ENCODE results near the gene HIVEP3. TPM values are rescaled to one million over a fixed set of nuclear protein-coding genes. Genes with fewer than 3 reads are reported as not detected.
A peak's percentile ranks its signal among the peaks of the same experiment; 100 is the strongest.

HIVEP3 gene
- total RNA-seq, 1 experiment from 2014 or later: 1.4 TPM

- DNase-seq (ENCODE audit: low read depth): no peak
- in situ Hi-C loops (cut with HindIII; ENCODE audit: low pct_unique_long_range_greater_than_20kb, low sequenced_read_pairs): no loop called here
Measured at GRCh38 chr1:41638086-41639024, 280.4 kb downstream of the HIVEP3 start.

GRCh38 chr1:41637367-41637766, 281.4 kb downstream of the HIVEP3 start:
- no peak for DNase-seq (ENCODE audit: low read depth)
- in situ Hi-C loops (cut with HindIII; ENCODE audit: low pct_unique_long_range_greater_than_20kb, low sequenced_read_pairs): no loop called here

- no peak for DNase-seq (ENCODE audit: low read depth)
- in situ Hi-C loops (cut with HindIII; ENCODE audit: low pct_unique_long_range_greater_than_20kb, low sequenced_read_pairs): no loop called here
Measured at GRCh38 chr1:41633764-41634163, 285.0 kb downstream of the HIVEP3 start.

- no peak for DNase-seq (ENCODE audit: low read depth)
- in situ Hi-C loops (cut with HindIII; ENCODE audit: low pct_unique_long_range_greater_than_20kb, low sequenced_read_pairs): no loop called here
Measured at GRCh38 chr1:41632781-41633575, 285.7 kb downstream of the HIVEP3 start.

- DNase-seq (ENCODE audit: low read depth): no peak
- in situ Hi-C loops (cut with HindIII; ENCODE audit: low pct_unique_long_range_greater_than_20kb, low sequenced_read_pairs): no loop called here
Measured at GRCh38 chr1:41631971-41632370, 286.8 kb downstream of the HIVEP3 start.

GRCh38 chr1:41631154-41631553, 287.6 kb downstream of the HIVEP3 start:
- in situ Hi-C loops (cut with HindIII; ENCODE audit: low pct_unique_long_range_greater_than_20kb, low sequenced_read_pairs): no loop called here
- no peak for DNase-seq (ENCODE audit: low read depth)

GRCh38 chr1:41629571-41629970, 289.2 kb downstream of the HIVEP3 start:
- peak; percentile 70 for DNase-seq (ENCODE audit: low read depth)
- in situ Hi-C loops (cut with HindIII; ENCODE audit: low pct_unique_long_range_greater_than_20kb, low sequenced_read_pairs): no loop called here

- no peak for DNase-seq (ENCODE audit: low read depth)
- in situ Hi-C loops (cut with HindIII; ENCODE audit: low pct_unique_long_range_greater_than_20kb, low sequenced_read_pairs): no loop called here
Measured at GRCh38 chr1:41629141-41629540, 289.6 kb downstream of the HIVEP3 start.

GRCh38 chr1:41627491-41628280, 291.0 kb downstream of the HIVEP3 start:
- no peak for DNase-seq (ENCODE audit: low read depth)
- in situ Hi-C loops (cut with HindIII; ENCODE audit: low pct_unique_long_range_greater_than_20kb, low sequenced_read_pairs): no loop called here

- in situ Hi-C loops (cut with HindIII; ENCODE audit: low pct_unique_long_range_greater_than_20kb, low sequenced_read_pairs): no loop called here
- DNase-seq (ENCODE audit: low read depth): peak; percentile 46
Measured at GRCh38 chr1:41626616-41627375, 291.9 kb downstream of the HIVEP3 start.

GRCh38 chr1:41626146-41626545, 292.6 kb downstream of the HIVEP3 start:
- in situ Hi-C loops (cut with HindIII; ENCODE audit: low pct_unique_long_range_greater_than_20kb, low sequenced_read_pairs): no loop called here

GRCh38 chr1:41623736-41624135, 295.0 kb downstream of the HIVEP3 start:
- DNase-seq (ENCODE audit: low read depth): no peak
- in situ Hi-C loops (cut with HindIII; ENCODE audit: low pct_unique_long_range_greater_than_20kb, low sequenced_read_pairs): no loop called here

More at GRCh38 chr1:41626146-41626545, 292.6 kb downstream of the HIVEP3 start:
- peak; percentile 14 for DNase-seq (ENCODE audit: low read depth)

GRCh38 chr1:41622859-41623732, 295.6 kb downstream of the HIVEP3 start:
- in situ Hi-C loops (cut with HindIII; ENCODE audit: low pct_unique_long_range_greater_than_20kb, low sequenced_read_pairs): no loop called here

GRCh38 chr1:41622402-41622801, 296.3 kb downstream of the HIVEP3 start:
- in situ Hi-C loops (cut with HindIII; ENCODE audit: low pct_unique_long_range_greater_than_20kb, low sequenced_read_pairs): no loop called here
- DNase-seq (ENCODE audit: low read depth): no peak

More at GRCh38 chr1:41622859-41623732, 295.6 kb downstream of the HIVEP3 start:
- DNase-seq (ENCODE audit: low read depth): no peak

GRCh38 chr1:41621791-41622190, 296.9 kb downstream of the HIVEP3 start:
- in situ Hi-C loops (cut with HindIII; ENCODE audit: low pct_unique_long_range_greater_than_20kb, low sequenced_read_pairs): no loop called here
- DNase-seq (ENCODE audit: low read depth): no peak

GRCh38 chr1:41621256-41621655, 297.5 kb downstream of the HIVEP3 start:
- in situ Hi-C loops (cut with HindIII; ENCODE audit: low pct_unique_long_range_greater_than_20kb, low sequenced_read_pairs): no loop called here
- no peak for DNase-seq (ENCODE audit: low read depth)
